Neural progenitor cell (in vitro differentiated cells): ENCODE measurements around the gene CHRM4. TPM values are rescaled to one million over a fixed set of nuclear protein-coding genes. Genes with fewer than 3 reads are reported as not detected.
"Not testable (repeated sequence)": the region's sequence is repeated elsewhere in the genome, so short reads cannot be mapped to it uniquely, and the experiment has no call there.

ENCODE experiments used
- DNase-seq: peaks from one replicate; pipeline ENCODE4 v3.0.0-alpha.2; 2016; ENCODE audit warnings: low spot score
- H2AFZ ChIP-seq: fragments of 200-600 bp; sonication (generic); replicated peaks from 2 replicates; pipeline ENCODE4 v1.6.1; 2016; ENCODE audit warnings: antibody characterized with exemption
- H3F3A ChIP-seq: fragments of 200-600 bp; sonication (generic); 2 replicates; pipeline ENCODE4 v1.6.1; 2016; ENCODE audit warnings: antibody characterized with exemption, low read depth
- H3K27ac ChIP-seq: fragments of 200-600 bp; sonication (generic); 2 replicates; pipeline ENCODE4 v1.5.1; 2016; ENCODE audit warnings: mild to moderate bottlenecking
- H3K27me3 ChIP-seq: fragments of 200-600 bp; sonication (generic); 2 replicates; pipeline ENCODE4 v1.6.1; 2016; ENCODE audit warnings: mild to moderate bottlenecking, moderate library complexity
- H3K36me3 ChIP-seq: fragments of 200-600 bp; sonication (generic); 2 replicates; pipeline ENCODE4 v1.5.1; 2016
- H3K4me1 ChIP-seq: fragments of 200-600 bp; sonication (generic); 2 replicates; pipeline ENCODE4 v1.6.1; 2016; ENCODE audit warnings: mixed run types
- H3K4me2 ChIP-seq: fragments of 200-600 bp; sonication (generic); 2 replicates; pipeline ENCODE4 v1.6.1; 2016
- H3K4me3 ChIP-seq: fragments of 200-600 bp; sonication (generic); 2 replicates; pipeline ENCODE4 v1.5.1; 2016
- H3K79me2 ChIP-seq: fragments of 200-600 bp; sonication (generic); 2 replicates; pipeline ENCODE4 v1.6.1; 2016; ENCODE audit warnings: low read depth
- H3K9ac ChIP-seq: fragments of 200-600 bp; sonication (generic); 2 replicates; pipeline ENCODE4 v1.6.1; 2016
- H3K9me3 ChIP-seq: fragments of 200-600 bp; sonication (generic); 2 replicates; pipeline ENCODE4 v1.5.1; 2016; ENCODE audit warnings: low read depth
- H4K20me1 ChIP-seq: fragments of 200-600 bp; sonication (generic); 2 replicates; pipeline ENCODE4 v1.6.1; 2016; ENCODE audit warnings: low read depth
- H3K27ac Mint-ChIP-seq: 3 replicates; pipeline ENCODE4 v1.8.0; 2021; ENCODE audit warnings: mixed read lengths
- H3K27me3 Mint-ChIP-seq: 2 replicates; pipeline ENCODE4 v1.8.0; 2022; ENCODE audit warnings: low read depth, mild to moderate bottlenecking, inconsistent platforms, moderate library complexity, mixed read lengths; ENCODE audit not compliant: insufficient read depth
- H3K36me3 Mint-ChIP-seq: 3 replicates; pipeline ENCODE4 v1.8.0; 2021; ENCODE audit warnings: mixed read lengths
- H3K4me1 Mint-ChIP-seq: 3 replicates; pipeline ENCODE4 v1.8.0; 2021; ENCODE audit warnings: mixed read lengths
- H3K4me3 Mint-ChIP-seq: 3 replicates; pipeline ENCODE4 v1.8.0; 2021; ENCODE audit warnings: mild to moderate bottlenecking, moderate library complexity, mixed read lengths
- H3K9me3 Mint-ChIP-seq: 3 replicates; pipeline ENCODE4 v1.8.0; 2020; ENCODE audit warnings: mixed read lengths
- EZH2 ChIP-seq: fragments of 200-600 bp; sonication (generic); IDR thresholded peaks from 2 replicates; pipeline ENCODE4 v1.6.1; 2017; ENCODE audit warnings: antibody characterized with exemption, mild to moderate bottlenecking, moderate library complexity
- EZH2phosphoT487 ChIP-seq: fragments of 200-600 bp; sonication (generic); IDR thresholded peaks from 2 replicates; pipeline ENCODE4 v1.6.1; 2017; ENCODE audit warnings: antibody characterized with exemption
- total RNA-seq: library from RNA; depleted of rRNA; stranded (reverse); fragments of >200 nt; gene quantifications from 2 replicates; pipeline ENCODE4 v1.2.3, GENCODE V29; 2015; ENCODE audit warnings: low replicate concordance
- TF ChIP-seq, protein P1 (sequence below): fragments of 200-600 bp; sonication (generic); IDR thresholded peaks from 2 replicates; pipeline ENCODE4 v1.5.1; 2017; ENCODE audit warnings: antibody characterized with exemption, mild to moderate bottlenecking

The CHRM4 gene
- total RNA-seq, 1 donor from 2014 or later = not detected

GRCh38 chr11:46372086-46372485 lies 19.5 kb downstream of the CHRM4 start:
- peaks cover 18% of the 10 kb centered on the region for H4K20me1 ChIP-seq
- Mint-ChIP-seq H3K4me1 (peaks cover 18% of the 10 kb centered on the region), H3K27ac (no peak overlapping the region), H3K9me3 (no peaks in the 10 kb centered on the region), H3K4me3 (no peak overlapping the region), H3K27me3 (peaks cover 9% of the 10 kb centered on the region), H3K36me3 (peaks cover 2% of the 10 kb centered on the region)
- H3K79me2 ChIP-seq = no peaks in the 10 kb centered on the region
- H3K36me3 ChIP-seq = no peaks in the 10 kb centered on the region
- no peak overlapping the region for H3K4me3 ChIP-seq
- no peak overlapping the region for H3K9ac ChIP-seq
- no peak overlapping the region for H3K27ac ChIP-seq
- peaks cover 7% of the 10 kb centered on the region for H3K4me1 ChIP-seq
- peaks cover 2% of the 10 kb centered on the region for H3F3A ChIP-seq
- no peak overlapping the region for H3K4me2 ChIP-seq
- no peak overlapping the region for H2AFZ ChIP-seq
- TF ChIP-seq, protein P1, sequence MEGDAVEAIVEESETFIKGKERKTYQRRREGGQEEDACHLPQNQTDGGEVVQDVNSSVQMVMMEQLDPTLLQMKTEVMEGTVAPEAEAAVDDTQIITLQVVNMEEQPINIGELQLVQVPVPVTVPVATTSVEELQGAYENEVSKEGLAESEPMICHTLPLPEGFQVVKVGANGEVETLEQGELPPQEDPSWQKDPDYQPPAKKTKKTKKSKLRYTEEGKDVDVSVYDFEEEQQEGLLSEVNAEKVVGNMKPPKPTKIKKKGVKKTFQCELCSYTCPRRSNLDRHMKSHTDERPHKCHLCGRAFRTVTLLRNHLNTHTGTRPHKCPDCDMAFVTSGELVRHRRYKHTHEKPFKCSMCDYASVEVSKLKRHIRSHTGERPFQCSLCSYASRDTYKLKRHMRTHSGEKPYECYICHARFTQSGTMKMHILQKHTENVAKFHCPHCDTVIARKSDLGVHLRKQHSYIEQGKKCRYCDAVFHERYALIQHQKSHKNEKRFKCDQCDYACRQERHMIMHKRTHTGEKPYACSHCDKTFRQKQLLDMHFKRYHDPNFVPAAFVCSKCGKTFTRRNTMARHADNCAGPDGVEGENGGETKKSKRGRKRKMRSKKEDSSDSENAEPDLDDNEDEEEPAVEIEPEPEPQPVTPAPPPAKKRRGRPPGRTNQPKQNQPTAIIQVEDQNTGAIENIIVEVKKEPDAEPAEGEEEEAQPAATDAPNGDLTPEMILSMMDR = no peak
- TF ChIP-seq EZH2phosphoT487 (no peak), EZH2 (no peak)
- H3K27me3 ChIP-seq = no peaks in the 10 kb centered on the region
- no peak for DNase-seq
- no peaks in the 10 kb centered on the region for H3K9me3 ChIP-seq

DNA sequence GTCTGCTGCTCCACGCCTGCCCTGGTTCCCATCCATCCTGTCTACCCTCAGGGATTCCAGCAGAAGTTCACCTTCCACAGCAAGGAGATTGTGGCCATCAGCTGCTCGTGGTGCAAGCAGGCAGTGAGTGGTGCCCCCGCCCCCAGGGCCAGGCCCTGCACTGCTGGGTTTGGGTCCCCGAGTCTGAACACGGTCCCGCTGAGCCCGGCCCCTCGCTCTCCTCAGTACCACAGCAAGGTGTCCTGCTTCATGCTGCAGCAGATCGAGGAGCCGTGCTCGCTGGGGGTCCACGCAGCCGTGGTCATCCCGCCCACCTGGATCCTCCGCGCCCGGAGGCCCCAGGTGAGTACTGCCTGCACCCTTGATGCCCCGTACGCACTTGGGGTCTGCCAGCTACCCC lies 20.3 kb downstream of the CHRM4 start:
- not testable (repeated sequence) for H3K79me2 ChIP-seq, H3K4me3 Mint-ChIP-seq, H3K4me3 ChIP-seq, H3K4me2 ChIP-seq, H3F3A ChIP-seq, H3K27me3 ChIP-seq, H3K36me3 Mint-ChIP-seq, H3K36me3 ChIP-seq, H2AFZ ChIP-seq, DNase-seq, H3K27ac Mint-ChIP-seq, H3K27ac ChIP-seq, H3K27me3 Mint-ChIP-seq, H3K9me3 Mint-ChIP-seq, H3K9me3 ChIP-seq, H3K9ac ChIP-seq, H3K4me1 ChIP-seq
- peaks cover 18% of the 10 kb centered on the region for H3K4me1 Mint-ChIP-seq
- peaks cover 24% of the 10 kb centered on the region for H4K20me1 ChIP-seq

- Histone ChIP-seq H3K27me3 (no peaks in the 10 kb centered on the region), H2AFZ (no peak overlapping the region), H3K4me1 (peaks cover 14% of the 10 kb centered on the region), H3K27ac (no peak overlapping the region), H3F3A (peaks cover 4% of the 10 kb centered on the region), H3K36me3 (no peaks in the 10 kb centered on the region), H4K20me1 (peaks cover 34% of the 10 kb centered on the region), H3K4me3 (no peak overlapping the region), H3K9me3 (no peaks in the 10 kb centered on the region), H3K79me2 (no peaks in the 10 kb centered on the region), H3K4me2 (no peak overlapping the region), H3K9ac (no peak overlapping the region)
- H3K9me3 Mint-ChIP-seq = no peaks in the 10 kb centered on the region
- no peak overlapping the region for H3K4me3 Mint-ChIP-seq
- TF ChIP-seq EZH2phosphoT487 (no peak), EZH2 (no peak)
- TF ChIP-seq, protein P1 = no peak
- DNase-seq = no peak
- H3K27ac Mint-ChIP-seq = no peak overlapping the region
- peaks cover 2% of the 10 kb centered on the region for H3K36me3 Mint-ChIP-seq
- peaks cover 9% of the 10 kb centered on the region for H3K27me3 Mint-ChIP-seq
- H3K4me1 Mint-ChIP-seq = peaks cover 23% of the 10 kb centered on the region
These were observed 21.3 kb downstream of the CHRM4 start for GRCh38 chr11:46370253-46370652.

- DNase-seq = peak; percentile 88
- no peak overlapping the region for H3K27ac ChIP-seq
- no peaks in the 10 kb centered on the region for H3K79me2 ChIP-seq
- no peak overlapping the region for H2AFZ ChIP-seq
- TF ChIP-seq EZH2phosphoT487 = no peak
- TF ChIP-seq, protein P1 = peak; percentile 75
- H3K9me3 ChIP-seq = no peaks in the 10 kb centered on the region
- H3K9me3 Mint-ChIP-seq = no peaks in the 10 kb centered on the region
- H4K20me1 ChIP-seq = peaks cover 40% of the 10 kb centered on the region
- H3K4me2 ChIP-seq = no peak overlapping the region
- no peak overlapping the region for H3K4me3 Mint-ChIP-seq
- no peaks in the 10 kb centered on the region for H3K36me3 Mint-ChIP-seq
- no peak overlapping the region for H3K9ac ChIP-seq
- no peaks in the 10 kb centered on the region for H3K27me3 ChIP-seq
- no peaks in the 10 kb centered on the region for H3K36me3 ChIP-seq
- peaks cover 16% of the 10 kb centered on the region for H3K4me1 ChIP-seq
- peaks cover 4% of the 10 kb centered on the region for H3F3A ChIP-seq
- H3K4me1 Mint-ChIP-seq = peaks cover 27% of the 10 kb centered on the region
- no peak overlapping the region for H3K27ac Mint-ChIP-seq
- H3K27me3 Mint-ChIP-seq = peaks cover 7% of the 10 kb centered on the region
- H3K4me3 ChIP-seq = no peak overlapping the region
These were observed 22.0 kb downstream of the CHRM4 start for GRCh38 chr11:46369458-46370152.
